Measurements from ENCODE around the gene CACNA1A. TPM values are rescaled to one million over a fixed set of nuclear protein-coding genes. Genes with fewer than 3 reads are reported as not detected.

CACNA1A gene
- total RNA-seq, 3 donors from 2014 or later, result 2.3 to 10.1 (median 5.7) TPM

DNA sequence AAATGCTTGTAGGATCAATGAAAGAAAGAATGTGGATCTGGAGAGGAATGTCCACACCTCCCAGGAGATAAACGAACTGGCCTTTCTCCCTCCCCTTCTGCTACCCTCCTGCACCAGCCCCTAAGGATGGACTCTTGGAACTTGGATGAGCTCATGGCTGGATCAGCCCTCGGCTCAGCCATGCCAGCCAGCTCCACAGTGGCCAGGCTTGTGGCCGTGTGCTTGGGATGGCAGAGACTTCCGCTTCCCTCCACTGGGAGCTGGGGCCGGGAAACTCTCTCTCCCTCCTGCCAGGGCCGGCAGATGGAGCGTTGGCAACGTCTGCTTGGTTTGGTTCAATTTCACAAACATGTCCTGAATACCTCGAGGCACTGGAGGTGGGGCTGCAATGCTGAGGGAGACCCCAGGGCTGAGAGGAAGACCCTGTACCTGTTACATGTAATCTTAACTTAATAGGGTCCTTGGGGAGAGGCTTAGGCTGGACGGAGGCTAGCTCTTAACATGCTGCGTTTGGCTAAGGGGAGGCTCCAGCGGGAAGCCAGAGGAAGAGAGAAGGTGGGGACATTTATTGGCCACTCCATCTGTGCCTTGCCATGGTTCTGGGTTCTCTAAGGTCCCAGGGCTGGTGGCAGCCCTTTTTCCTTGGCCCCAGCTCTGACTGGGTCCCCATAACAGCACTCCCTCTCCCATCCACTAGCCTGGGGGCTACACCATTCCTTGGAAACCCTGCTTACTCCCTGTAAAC lies 203.6 kb downstream of the CACNA1A start:
- ATAC-seq (no peak), DNase-seq (no peak)
- TF ChIP-seq, protein P1, sequence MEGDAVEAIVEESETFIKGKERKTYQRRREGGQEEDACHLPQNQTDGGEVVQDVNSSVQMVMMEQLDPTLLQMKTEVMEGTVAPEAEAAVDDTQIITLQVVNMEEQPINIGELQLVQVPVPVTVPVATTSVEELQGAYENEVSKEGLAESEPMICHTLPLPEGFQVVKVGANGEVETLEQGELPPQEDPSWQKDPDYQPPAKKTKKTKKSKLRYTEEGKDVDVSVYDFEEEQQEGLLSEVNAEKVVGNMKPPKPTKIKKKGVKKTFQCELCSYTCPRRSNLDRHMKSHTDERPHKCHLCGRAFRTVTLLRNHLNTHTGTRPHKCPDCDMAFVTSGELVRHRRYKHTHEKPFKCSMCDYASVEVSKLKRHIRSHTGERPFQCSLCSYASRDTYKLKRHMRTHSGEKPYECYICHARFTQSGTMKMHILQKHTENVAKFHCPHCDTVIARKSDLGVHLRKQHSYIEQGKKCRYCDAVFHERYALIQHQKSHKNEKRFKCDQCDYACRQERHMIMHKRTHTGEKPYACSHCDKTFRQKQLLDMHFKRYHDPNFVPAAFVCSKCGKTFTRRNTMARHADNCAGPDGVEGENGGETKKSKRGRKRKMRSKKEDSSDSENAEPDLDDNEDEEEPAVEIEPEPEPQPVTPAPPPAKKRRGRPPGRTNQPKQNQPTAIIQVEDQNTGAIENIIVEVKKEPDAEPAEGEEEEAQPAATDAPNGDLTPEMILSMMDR (IDR thresholded peaks at IDR 0.05), result no peak
- H3K9me3 ChIP-seq, result no peaks in the 10 kb centered on the region
- H3K4me3 ChIP-seq, result no peak overlapping the region
- intact Hi-C loops (cut with DNase I, micrococcal nuclease), result no loop called here
- H3K4me1 ChIP-seq (ENCODE audit: low read depth), result no peaks in the 10 kb centered on the region
- H3K36me3 ChIP-seq (ENCODE audit: low read depth), result no peaks in the 10 kb centered on the region

DNA sequence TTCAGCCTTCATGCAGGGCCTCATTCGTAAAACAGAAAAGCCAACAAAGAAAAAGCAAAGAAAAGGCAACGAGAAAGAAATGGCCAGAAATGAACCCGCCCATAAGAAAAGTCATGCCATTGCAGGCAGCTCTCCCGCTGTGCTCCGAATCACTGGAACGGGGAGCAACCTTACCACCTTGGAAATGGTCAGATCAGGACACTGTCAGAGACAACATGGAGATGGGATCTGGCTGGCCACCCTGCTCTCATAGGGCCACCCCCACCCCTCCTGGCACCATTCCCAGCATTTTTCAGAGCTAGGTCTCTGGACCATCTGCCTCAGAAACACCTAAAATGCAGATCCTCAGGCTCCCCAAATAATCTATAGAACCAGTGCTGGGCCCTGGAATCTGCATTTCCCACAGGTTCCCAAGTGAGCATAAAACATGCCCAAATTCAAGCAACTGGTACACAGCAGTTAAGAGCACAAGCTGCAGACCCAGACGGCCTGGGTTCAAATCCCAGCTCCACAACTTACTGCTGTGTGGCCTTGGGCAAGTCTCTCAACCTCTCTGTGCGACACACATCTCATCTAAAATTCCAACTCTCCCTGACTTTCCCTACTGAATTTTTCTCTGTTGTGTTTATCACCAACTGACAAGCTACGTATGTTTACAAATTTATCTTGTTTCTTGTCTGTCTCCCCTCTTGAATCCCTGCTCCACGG lies 204.5 kb downstream of the CACNA1A start:
- no peak for DNase-seq

DNA sequence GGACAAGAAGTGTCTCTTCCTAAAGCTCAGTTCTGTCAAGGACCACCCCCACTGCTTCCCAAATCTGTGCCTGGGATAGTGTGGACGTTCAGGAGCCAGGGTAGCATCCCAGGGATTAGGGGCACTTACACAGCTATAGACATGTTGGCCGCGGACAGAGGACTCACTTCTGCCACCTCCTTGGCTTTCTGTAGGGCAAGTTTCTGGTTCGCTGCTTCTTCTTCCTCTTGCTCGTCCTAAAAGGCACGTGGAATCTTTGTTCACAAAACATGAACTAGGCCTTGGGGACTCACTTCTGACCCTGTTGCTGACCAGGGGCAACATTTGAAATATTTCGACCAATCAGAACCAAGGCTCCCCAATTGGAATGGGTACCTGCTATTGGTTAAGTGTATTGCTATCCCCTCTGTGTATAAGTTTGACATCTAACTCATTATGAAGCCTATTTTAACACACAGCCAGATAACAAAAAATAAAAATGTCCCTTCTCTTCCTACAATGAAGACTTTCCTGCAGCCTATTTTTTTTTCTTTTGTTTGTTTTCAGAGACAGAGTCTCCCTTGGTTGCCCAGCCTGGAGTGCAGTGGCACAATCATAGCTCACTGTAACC lies 205.8 kb downstream of the CACNA1A start:
- TF ChIP-seq, protein P1 (IDR thresholded peaks at IDR 0.05), result no peak
- DNase-seq (no peak), ATAC-seq (no peak)
- intact Hi-C loops (cut with DNase I, micrococcal nuclease), result no loop called here
- no peaks in the 10 kb centered on the region for H3K4me1 ChIP-seq (ENCODE audit: low read depth)
- no peaks in the 10 kb centered on the region for H3K9me3 ChIP-seq
- H3K36me3 ChIP-seq (ENCODE audit: low read depth), result no peaks in the 10 kb centered on the region
- H3K4me3 ChIP-seq, result no peak overlapping the region

More for the DNA sequence above, 204.5 kb downstream of the CACNA1A start:
- Histone ChIP-seq H3K36me3 (ENCODE audit: low read depth) (no peaks in the 10 kb centered on the region), H3K4me1 (ENCODE audit: low read depth) (no peaks in the 10 kb centered on the region), H3K4me3 (no peak overlapping the region), H3K9me3 (no peaks in the 10 kb centered on the region)
- intact Hi-C loops (cut with DNase I, micrococcal nuclease), result no loop called here
- TF ChIP-seq, protein P1 (IDR thresholded peaks at IDR 0.05), result no peak
- no peak for ATAC-seq

DNA sequence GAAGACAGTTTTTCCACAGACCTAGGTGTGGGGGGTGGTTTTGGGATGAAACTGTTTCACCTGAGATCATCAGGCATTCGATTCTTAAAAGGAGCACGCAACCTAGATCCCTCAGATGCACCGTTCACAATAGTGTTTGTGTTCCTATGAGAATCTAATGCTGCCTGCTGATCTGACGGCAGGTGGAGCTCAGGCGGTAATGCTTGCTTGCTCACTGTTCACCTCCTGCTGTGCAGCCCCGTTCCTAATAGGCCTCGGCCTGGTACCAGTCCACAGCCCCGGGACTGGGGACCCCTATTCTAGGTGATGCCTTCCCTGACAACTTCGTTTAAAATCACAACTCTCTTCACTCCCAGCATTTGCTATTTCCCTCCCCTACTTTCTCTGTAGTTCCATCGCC lies 206.4 kb downstream of the CACNA1A start:
- TF ChIP-seq, protein P1 (IDR thresholded peaks at IDR 0.05), result no peak
- Histone ChIP-seq H3K9me3 (no peaks in the 10 kb centered on the region), H3K4me1 (ENCODE audit: low read depth) (no peaks in the 10 kb centered on the region), H3K36me3 (ENCODE audit: low read depth) (no peaks in the 10 kb centered on the region), H3K4me3 (no peak overlapping the region)
- ATAC-seq (no peak), DNase-seq (no peak)
- intact Hi-C loops (cut with DNase I, micrococcal nuclease), result no loop called here

DNA sequence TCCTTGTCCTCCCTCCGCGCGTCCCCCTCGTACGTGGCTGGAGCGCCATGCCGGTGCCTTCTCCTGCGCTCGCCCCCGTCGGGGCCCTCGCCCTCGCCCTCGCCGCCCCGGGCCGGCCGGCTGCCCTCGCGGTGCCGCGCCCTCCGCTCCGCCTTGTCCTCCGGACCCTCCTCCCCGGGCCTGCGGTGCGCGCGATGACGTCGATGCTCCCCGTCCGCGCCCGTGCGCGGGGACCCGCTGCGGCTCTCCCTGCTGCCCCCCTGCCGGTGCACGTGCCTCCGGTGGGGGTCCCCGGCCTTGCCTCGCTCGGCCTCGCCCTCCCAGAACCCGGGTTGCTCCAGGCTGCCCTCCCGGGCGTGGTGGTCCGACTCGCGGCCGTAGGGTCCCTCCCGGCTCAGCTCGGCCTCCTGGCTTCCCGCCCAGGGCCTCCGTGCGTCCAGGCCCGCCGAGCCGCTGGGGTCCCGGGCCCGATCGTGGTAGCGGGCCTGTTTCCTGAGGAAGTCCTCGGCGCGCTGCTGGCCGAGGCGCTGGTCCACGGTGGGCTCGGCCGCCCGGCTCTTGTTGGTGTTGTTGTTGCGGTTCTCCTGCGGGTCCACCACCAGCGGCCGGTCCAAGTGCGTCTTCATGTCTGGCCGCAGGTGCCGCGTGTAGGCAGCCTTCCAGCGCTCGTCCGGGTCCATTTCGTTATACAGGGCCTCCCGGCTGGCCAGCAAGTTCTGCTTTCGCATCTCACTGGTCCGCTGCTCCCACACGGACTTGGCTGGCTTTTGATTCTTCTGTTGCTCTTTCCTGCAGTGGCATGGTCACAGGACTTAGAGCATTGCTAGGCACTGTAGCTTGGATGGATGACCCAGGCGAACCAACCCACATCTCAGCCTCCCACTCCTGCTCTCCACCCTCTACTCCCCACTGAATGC lies 207.5 kb downstream of the CACNA1A start:
- H3K4me3 ChIP-seq, result no peak overlapping the region
- no peak for DNase-seq
- intact Hi-C loops (cut with DNase I, micrococcal nuclease), result no loop called here
- H3K36me3 ChIP-seq (ENCODE audit: low read depth), result no peaks in the 10 kb centered on the region
- TF ChIP-seq, protein P1 (IDR thresholded peaks at IDR 0.05), result no peak
- no peaks in the 10 kb centered on the region for H3K9me3 ChIP-seq
- ATAC-seq, result no peak
- no peaks in the 10 kb centered on the region for H3K4me1 ChIP-seq (ENCODE audit: low read depth)

Data from mucosa of descending colon (tissue), 3 donors.